GM15510 (cell line): ENCODE results near the gene RTN4IP1.

Experiments
- POLR2A ChIP-seq: IDR thresholded peaks from 3 replicates; pipeline ENCODE4 v1.6.1; 2011; ENCODE audit warnings: borderline replicate concordance; ENCODE audit not compliant: insufficient read length; ENCODE audit errors: extremely low read depth

Gene RTN4IP1

GRCh38 chr6:106547601-106548453, 81.5 kb downstream of the RTN4IP1 start:
- TF ChIP-seq POLR2A, result no peak

GRCh38 chr6:106546691-106547414, 82.4 kb downstream of the RTN4IP1 start:
- no peak for TF ChIP-seq POLR2A

- no peak for TF ChIP-seq POLR2A
Measured at GRCh38 chr6:106546261-106546690, 83.0 kb downstream of the RTN4IP1 start.

GRCh38 chr6:106540907-106541306, 88.4 kb downstream of the RTN4IP1 start:
- no peak for TF ChIP-seq POLR2A

GRCh38 chr6:106540432-106540831, 88.9 kb downstream of the RTN4IP1 start:
- no peak for TF ChIP-seq POLR2A

GRCh38 chr6:106539936-106540335, 89.4 kb downstream of the RTN4IP1 start:
- TF ChIP-seq POLR2A, result no peak

GRCh38 chr6:106538145-106538544, 91.2 kb downstream of the RTN4IP1 start:
- TF ChIP-seq POLR2A, result no peak

GRCh38 chr6:106537662-106538061, 91.6 kb downstream of the RTN4IP1 start:
- no peak for TF ChIP-seq POLR2A

- TF ChIP-seq POLR2A, result no peak
Measured at GRCh38 chr6:106536851-106537250, 92.4 kb downstream of the RTN4IP1 start.

- no peak for TF ChIP-seq POLR2A
Measured at GRCh38 chr6:106536357-106536756, 92.9 kb downstream of the RTN4IP1 start.

- no peak for TF ChIP-seq POLR2A
Measured at GRCh38 chr6:106535012-106535411, 94.3 kb downstream of the RTN4IP1 start.

GRCh38 chr6:106534564-106534982, 94.7 kb downstream of the RTN4IP1 start:
- TF ChIP-seq POLR2A, result no peak

- no peak for TF ChIP-seq POLR2A
Measured at GRCh38 chr6:106534004-106534403, 95.3 kb downstream of the RTN4IP1 start.

GRCh38 chr6:106533054-106533453, 96.2 kb downstream of the RTN4IP1 start:
- TF ChIP-seq POLR2A, result no peak

- TF ChIP-seq POLR2A, result no peak
Measured at GRCh38 chr6:106530502-106530901, 98.8 kb downstream of the RTN4IP1 start.

GRCh38 chr6:106530026-106530425, 99.3 kb downstream of the RTN4IP1 start:
- TF ChIP-seq POLR2A, result no peak
